ENCODE data around the gene CGB1. TPM values are rescaled to one million over a fixed set of nuclear protein-coding genes. Genes with fewer than 3 reads are reported as not detected.
A peak's percentile ranks its signal among the peaks of the same experiment; 100 is the strongest.
"Not testable (repeated sequence)": the region's sequence is repeated elsewhere in the genome, so short reads cannot be mapped to it uniquely, and the experiment has no call there.

Gene CGB1
- total RNA-seq, result not detected

DNA sequence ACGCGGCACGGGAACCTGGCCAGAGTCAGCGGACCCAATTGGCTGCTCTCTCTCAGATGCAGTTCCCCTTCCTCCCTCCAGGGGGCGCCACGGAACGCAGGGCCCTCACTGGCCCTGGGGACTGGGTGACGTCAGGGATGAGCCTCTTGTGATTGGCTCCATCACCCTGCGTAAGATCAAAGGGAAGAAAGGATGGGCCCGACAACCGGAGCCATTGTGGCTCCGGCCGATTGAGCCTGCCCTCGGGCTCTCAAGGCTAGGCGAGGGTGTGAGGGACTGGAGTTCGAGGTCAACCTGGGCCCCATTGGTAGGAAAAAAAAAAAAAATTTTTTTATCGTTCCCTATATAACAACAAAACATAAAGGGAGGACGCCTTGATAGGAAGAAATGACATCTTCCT is at the start of gene CGB1:
Gene CGB1, minus strand, starts transcription at position 81 of the 400 bp plus-strand sequence. CDS start 184 bp downstream, outside the sequence.
- H3K36me3 Mint-ChIP-seq (ENCODE audit: insufficient read depth); H3K4me1 Mint-ChIP-seq (ENCODE audit: low read depth); H3K4me3 Mint-ChIP-seq; H3K27me3 Mint-ChIP-seq (ENCODE audit: low read depth); H3K9me3 Mint-ChIP-seq: not testable (repeated sequence)
- DNase-seq (peak; percentile 40), ATAC-seq (peak; percentile 30 to 56)

- H3K4me1 Mint-ChIP-seq (ENCODE audit: low read depth), result peaks cover 33% of the 10 kb centered on the region
- no peaks in the 10 kb centered on the region for H3K9me3 Mint-ChIP-seq
- peak overlapping the region; percentile 99 for H3K4me3 Mint-ChIP-seq
- peaks cover 25% of the 10 kb centered on the region for H3K36me3 Mint-ChIP-seq (ENCODE audit: insufficient read depth)
- ATAC-seq (no peak), DNase-seq (no peak)
- H3K27me3 Mint-ChIP-seq (ENCODE audit: low read depth), result peaks cover 2% of the 10 kb centered on the region
These were observed 49.6 kb upstream of the CGB1 start for GRCh38 chr19:49086296-49086695.

DNA sequence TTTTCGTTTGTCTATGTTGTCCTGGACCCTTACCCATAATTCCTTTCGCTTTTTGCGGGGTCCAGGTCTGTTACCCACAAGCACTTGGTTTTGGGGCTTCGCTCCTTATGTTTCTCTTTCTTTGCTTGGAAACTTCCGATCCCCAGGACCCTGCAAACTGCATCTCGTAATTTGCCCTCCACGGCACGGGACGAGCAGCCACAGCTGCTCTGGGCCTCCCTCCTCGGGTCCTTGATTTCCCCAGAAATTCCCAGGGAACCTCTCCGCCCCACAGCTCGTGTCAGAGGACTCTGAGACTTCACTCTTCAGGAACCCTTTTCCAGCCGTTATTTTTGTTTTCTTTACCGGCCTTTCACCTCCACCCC is 49.2 kb upstream of the CGB1 start:
- Mint-ChIP-seq H3K36me3 (ENCODE audit: insufficient read depth) (peaks cover 24% of the 10 kb centered on the region), H3K4me3 (peak overlapping the region; percentile 99), H3K9me3 (no peaks in the 10 kb centered on the region), H3K4me1 (ENCODE audit: low read depth) (peaks cover 32% of the 10 kb centered on the region), H3K27me3 (ENCODE audit: low read depth) (peaks cover 2% of the 10 kb centered on the region)
- DNase-seq, result no peak
- ATAC-seq, result no peak

- Mint-ChIP-seq H3K4me3 (peak within 1 kb of the TSS; percentile 99), H3K36me3 (ENCODE audit: insufficient read depth) (peaks cover 22% of the 10 kb centered on the region), H3K4me1 (ENCODE audit: low read depth) (peaks cover 30% of the 10 kb centered on the region), H3K9me3 (no peaks in the 10 kb centered on the region), H3K27me3 (ENCODE audit: low read depth) (peaks cover 3% of the 10 kb centered on the region)
- ATAC-seq (peak; percentile 95 to 97), DNase-seq (peak; percentile 98)
These were observed 48.5 kb upstream of the CGB1 start, which contains the start of gene SNRNP70 for GRCh38 chr19:49085020-49085867. Gene SNRNP70, plus strand, starts transcription at chr19:49085451. Its CDS starts 964 bp downstream, at chr19:49086415.

DNA sequence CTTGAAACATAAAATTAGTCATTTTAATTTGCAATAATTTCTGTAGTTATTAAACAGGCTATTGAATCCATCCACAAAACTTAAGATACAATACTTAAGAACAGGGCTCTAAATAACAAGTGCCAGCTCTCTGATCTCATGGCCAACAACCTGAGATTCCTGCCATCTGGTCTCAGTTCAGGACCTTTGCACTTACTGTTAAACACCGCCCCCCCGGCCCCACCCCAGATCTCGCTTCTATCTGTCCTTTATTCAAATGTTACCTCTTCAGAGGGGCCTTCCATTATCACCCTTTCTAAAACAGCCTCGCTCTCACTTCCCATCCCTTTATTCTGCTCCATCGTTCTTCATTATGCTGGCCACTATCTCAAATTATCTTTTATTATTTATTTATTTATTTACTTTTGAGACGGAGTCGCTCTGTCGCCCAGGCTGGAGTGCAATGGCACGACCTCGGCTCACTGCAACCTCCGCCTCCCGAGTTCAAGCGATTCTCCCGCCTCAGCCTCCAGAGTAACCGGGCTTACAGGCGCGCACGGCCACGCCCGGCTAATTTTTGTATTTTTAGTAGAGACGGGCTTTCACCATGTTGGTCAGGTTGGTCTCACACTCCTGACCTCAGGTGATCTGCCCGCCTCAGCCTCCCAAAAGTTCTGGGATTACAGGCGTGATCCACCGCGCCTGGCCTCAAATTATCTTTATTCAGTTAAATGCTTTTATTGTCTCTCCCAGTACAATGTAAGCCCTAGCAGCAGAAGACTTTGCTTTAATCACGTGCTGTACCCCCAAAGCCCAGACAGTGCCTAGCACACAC is 47.7 kb upstream of the CGB1 start:
- Mint-ChIP-seq H3K4me3 (peak overlapping the region; percentile 99), H3K36me3 (ENCODE audit: insufficient read depth) (peaks cover 20% of the 10 kb centered on the region), H3K4me1 (ENCODE audit: low read depth) (peaks cover 28% of the 10 kb centered on the region), H3K9me3 (no peaks in the 10 kb centered on the region), H3K27me3 (ENCODE audit: low read depth) (peaks cover 5% of the 10 kb centered on the region)
- ATAC-seq (no peak), DNase-seq (no peak)

- H3K4me1 Mint-ChIP-seq (ENCODE audit: low read depth), result peaks cover 10% of the 10 kb centered on the region
- peaks cover 16% of the 10 kb centered on the region for H3K27me3 Mint-ChIP-seq (ENCODE audit: low read depth)
- ATAC-seq, result no peak
These were observed 44.6 kb upstream of the CGB1 start for GRCh38 chr19:49081273-49081672.

GRCh38 chr19:49080392-49080791 is 43.7 kb upstream of the CGB1 start:
- Mint-ChIP-seq H3K9me3 (no peaks in the 10 kb centered on the region), H3K27me3 (ENCODE audit: low read depth) (peaks cover 25% of the 10 kb centered on the region), H3K36me3 (ENCODE audit: insufficient read depth) (no peaks in the 10 kb centered on the region), H3K4me1 (ENCODE audit: low read depth) (peaks cover 6% of the 10 kb centered on the region), H3K4me3 (no peak overlapping the region)
- DNase-seq (no peak), ATAC-seq (no peak)

More at GRCh38 chr19:49081273-49081672, 44.6 kb upstream of the CGB1 start:
- no peak overlapping the region for H3K4me3 Mint-ChIP-seq
- peaks cover 5% of the 10 kb centered on the region for H3K36me3 Mint-ChIP-seq (ENCODE audit: insufficient read depth)
- H3K9me3 Mint-ChIP-seq, result no peaks in the 10 kb centered on the region
- no peak for DNase-seq

GRCh38 chr19:49074869-49075268 is 38.2 kb upstream of the CGB1 start:
- H3K36me3 Mint-ChIP-seq (ENCODE audit: insufficient read depth); H3K9me3 Mint-ChIP-seq; H3K4me3 Mint-ChIP-seq; DNase-seq; ATAC-seq: not testable (repeated sequence)
- H3K4me1 Mint-ChIP-seq (ENCODE audit: low read depth), result peaks cover 11% of the 10 kb centered on the region
- peaks cover 59% of the 10 kb centered on the region for H3K27me3 Mint-ChIP-seq (ENCODE audit: low read depth)

GRCh38 chr19:49073514-49074378 is 37.1 kb upstream of the CGB1 start:
- peaks cover 11% of the 10 kb centered on the region for H3K4me1 Mint-ChIP-seq (ENCODE audit: low read depth)
- DNase-seq (no peak), ATAC-seq (peak in 1 of 2 donors; percentile 48)
- H3K9me3 Mint-ChIP-seq, result no peaks in the 10 kb centered on the region
- H3K27me3 Mint-ChIP-seq (ENCODE audit: low read depth), result peaks cover 70% of the 10 kb centered on the region
- H3K4me3 Mint-ChIP-seq, result no peak overlapping the region
- peaks cover 2% of the 10 kb centered on the region for H3K36me3 Mint-ChIP-seq (ENCODE audit: insufficient read depth)

GRCh38 chr19:49071860-49072547 is 35.3 kb upstream of the CGB1 start:
- Mint-ChIP-seq H3K27me3 (ENCODE audit: low read depth) (peaks cover 78% of the 10 kb centered on the region), H3K9me3 (no peaks in the 10 kb centered on the region), H3K4me1 (ENCODE audit: low read depth) (peaks cover 11% of the 10 kb centered on the region), H3K36me3 (ENCODE audit: insufficient read depth) (peaks cover 2% of the 10 kb centered on the region), H3K4me3 (no peak overlapping the region)
- DNase-seq (peak; percentile 35), ATAC-seq (no peak)

DNA sequence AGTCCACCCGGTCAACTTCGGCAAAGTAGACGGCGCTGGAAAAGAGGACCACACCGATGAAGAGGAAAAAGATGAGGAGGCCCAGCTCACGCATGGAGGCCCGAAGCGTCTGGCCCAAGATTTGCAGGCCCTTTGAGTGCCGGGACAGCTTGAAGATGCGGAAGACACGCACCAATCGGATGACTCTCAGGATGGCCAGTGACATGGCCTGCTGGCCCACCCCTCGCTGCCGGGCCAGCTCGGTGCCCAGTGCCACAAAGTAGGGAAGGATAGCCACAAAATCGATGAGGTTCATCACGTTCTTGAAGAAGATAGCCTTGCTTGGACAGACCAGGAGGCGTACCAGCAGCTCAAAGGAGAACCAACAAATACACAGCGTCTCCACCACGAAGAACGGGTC is 33.7 kb upstream of the CGB1 start:
- ATAC-seq (no peak), DNase-seq (no peak)
- Mint-ChIP-seq H3K36me3 (ENCODE audit: insufficient read depth) (peaks cover 2% of the 10 kb centered on the region), H3K4me3 (no peak overlapping the region), H3K9me3 (no peaks in the 10 kb centered on the region), H3K4me1 (ENCODE audit: low read depth) (peaks cover 11% of the 10 kb centered on the region), H3K27me3 (ENCODE audit: low read depth) (peaks cover 80% of the 10 kb centered on the region)

DNA sequence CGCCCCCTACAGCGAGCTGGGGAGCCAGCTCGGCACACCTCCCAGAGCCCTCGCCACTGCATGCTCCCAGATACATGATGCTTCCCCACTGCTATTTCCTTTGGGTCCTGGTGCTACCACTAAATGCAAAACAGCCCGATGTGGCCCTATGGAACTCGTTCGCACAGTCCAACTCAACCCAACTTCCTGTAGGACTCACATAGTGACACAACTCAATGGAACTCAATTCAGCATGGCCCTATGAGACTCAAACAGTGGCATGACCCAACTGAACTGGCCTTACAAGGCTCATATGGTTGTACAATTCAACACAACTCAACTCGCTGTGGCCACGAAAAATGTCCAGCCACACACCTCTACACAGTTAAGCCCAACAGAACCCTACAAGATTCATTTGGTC is 32.3 kb upstream of the CGB1 start:
- ATAC-seq (no peak), DNase-seq (no peak)
- Mint-ChIP-seq H3K4me3 (no peak overlapping the region), H3K4me1 (ENCODE audit: low read depth) (peaks cover 11% of the 10 kb centered on the region), H3K9me3 (no peaks in the 10 kb centered on the region), H3K27me3 (ENCODE audit: low read depth) (peaks cover 82% of the 10 kb centered on the region), H3K36me3 (ENCODE audit: insufficient read depth) (peaks cover 2% of the 10 kb centered on the region)

DNA sequence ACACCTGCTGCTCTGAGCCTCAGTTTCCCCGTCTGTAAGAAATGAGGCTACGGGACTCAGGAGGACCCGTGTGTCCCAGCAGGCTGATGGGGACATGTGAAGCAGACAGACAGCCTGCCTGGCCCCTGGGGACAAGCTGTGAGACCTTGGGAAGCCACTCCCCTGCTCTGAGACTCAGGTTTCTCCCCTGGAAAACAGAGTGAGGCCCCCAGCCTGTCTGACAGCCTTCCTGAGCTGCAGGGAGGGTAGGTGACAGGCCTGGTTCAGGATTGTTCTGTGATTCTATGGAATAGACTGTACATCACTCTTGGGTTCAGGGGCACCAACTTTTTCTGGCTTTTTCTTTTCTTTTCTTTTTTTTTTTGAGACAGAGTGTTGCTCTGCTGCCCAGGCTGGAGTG is 30.9 kb upstream of the CGB1 start:
- peaks cover 80% of the 10 kb centered on the region for H3K27me3 Mint-ChIP-seq (ENCODE audit: low read depth)
- no peak for ATAC-seq
- DNase-seq, result no peak
- peaks cover 2% of the 10 kb centered on the region for H3K36me3 Mint-ChIP-seq (ENCODE audit: insufficient read depth)
- no peaks in the 10 kb centered on the region for H3K9me3 Mint-ChIP-seq
- H3K4me1 Mint-ChIP-seq (ENCODE audit: low read depth), result peaks cover 2% of the 10 kb centered on the region
- no peak overlapping the region for H3K4me3 Mint-ChIP-seq

Measured in activated T-cell treated with anti-CD3 and anti-CD28 coated beads, Interleukin-2, amount 50 U/mL, for 4 hours (primary cell).